ENCODE data around the gene PNISR. TPM values are rescaled to one million over a fixed set of nuclear protein-coding genes. Genes with fewer than 3 reads are reported as not detected.

The PNISR gene, protein sequence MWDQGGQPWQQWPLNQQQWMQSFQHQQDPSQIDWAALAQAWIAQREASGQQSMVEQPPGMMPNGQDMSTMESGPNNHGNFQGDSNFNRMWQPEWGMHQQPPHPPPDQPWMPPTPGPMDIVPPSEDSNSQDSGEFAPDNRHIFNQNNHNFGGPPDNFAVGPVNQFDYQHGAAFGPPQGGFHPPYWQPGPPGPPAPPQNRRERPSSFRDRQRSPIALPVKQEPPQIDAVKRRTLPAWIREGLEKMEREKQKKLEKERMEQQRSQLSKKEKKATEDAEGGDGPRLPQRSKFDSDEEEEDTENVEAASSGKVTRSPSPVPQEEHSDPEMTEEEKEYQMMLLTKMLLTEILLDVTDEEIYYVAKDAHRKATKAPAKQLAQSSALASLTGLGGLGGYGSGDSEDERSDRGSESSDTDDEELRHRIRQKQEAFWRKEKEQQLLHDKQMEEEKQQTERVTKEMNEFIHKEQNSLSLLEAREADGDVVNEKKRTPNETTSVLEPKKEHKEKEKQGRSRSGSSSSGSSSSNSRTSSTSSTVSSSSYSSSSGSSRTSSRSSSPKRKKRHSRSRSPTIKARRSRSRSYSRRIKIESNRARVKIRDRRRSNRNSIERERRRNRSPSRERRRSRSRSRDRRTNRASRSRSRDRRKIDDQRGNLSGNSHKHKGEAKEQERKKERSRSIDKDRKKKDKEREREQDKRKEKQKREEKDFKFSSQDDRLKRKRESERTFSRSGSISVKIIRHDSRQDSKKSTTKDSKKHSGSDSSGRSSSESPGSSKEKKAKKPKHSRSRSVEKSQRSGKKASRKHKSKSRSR
- total RNA-seq: 80.8 and 85.7 TPM in 2 replicates
- 88.7 and 117 TPM in 2 replicates for polyA plus RNA-seq

DNA sequence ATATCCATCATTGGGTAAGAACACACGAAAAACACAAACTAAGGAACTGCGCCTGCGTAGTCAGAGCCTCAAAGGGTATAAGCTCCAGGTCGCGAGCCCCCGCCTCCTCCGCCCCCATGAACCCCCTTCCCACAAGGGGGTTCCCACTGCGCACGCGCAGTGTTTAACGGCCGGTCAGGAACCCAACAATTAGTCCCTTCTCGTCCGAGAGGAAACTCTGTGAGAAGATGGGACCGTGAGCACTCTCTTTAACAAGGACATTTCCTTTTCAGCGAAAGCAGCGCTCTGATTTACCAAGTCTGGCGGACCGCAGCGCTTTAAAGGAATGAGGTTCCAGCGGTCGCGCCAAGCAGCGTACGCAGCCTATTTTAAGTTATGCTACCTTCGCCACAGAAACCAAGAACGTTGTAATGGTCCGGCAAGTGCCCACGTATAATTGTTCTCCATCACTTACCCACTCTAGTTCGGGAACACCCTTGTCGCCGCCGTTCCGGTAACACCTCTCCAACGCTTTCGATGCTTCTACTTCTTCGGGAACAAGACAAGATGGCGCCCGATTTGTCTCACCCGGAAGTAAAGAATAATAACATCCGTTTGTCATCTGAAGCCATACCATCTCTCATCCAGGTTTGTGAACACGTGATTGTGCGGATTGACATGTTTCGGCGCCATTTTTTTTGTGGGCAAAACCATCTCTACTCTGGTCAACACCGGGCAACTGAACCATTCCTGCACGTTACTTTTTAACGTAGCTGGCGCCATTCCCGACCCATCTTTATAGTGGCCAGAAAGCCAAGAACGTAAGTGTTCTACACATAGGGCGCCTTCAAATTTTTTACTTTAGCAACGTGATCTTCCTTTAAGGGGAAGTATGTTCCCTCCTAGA is at the start of gene PNISR:
PNISR (minus strand) TSS at position 548 of the 886 bp plus-strand sequence. CDS start 10,649 bp downstream, outside the sequence.
- Histone ChIP-seq H3K27ac (peak within 1 kb of the TSS; percentile 99), H3K27me3 (no peaks in the 10 kb centered on the region), H3K9me2 (replicated peaks; ENCODE audit: insufficient read depth) (no peaks in the 10 kb centered on the region), H4K20me1 (ENCODE audit: insufficient read depth, poor library complexity, severe bottlenecking) (peaks cover 45% of the 10 kb centered on the region), H3K9me3 (ENCODE audit: low read depth) (no peaks in the 10 kb centered on the region), H3K36me3 (replicated peaks; ENCODE audit: insufficient read depth, low read depth) (no peaks in the 10 kb centered on the region), H3K4me3 (peak within 1 kb of the TSS; percentile 86), H2AFZ (peak within 1 kb of the TSS; percentile 90), H3K4me2 (peak within 1 kb of the TSS; percentile 88), H3K79me2 (peaks cover 68% of the 10 kb centered on the region), H3K4me1 (ENCODE audit: insufficient read depth) (peaks cover 21% of the 10 kb centered on the region)
- 1% methylated on average over 53 of the region's 53 CpGs for WGBS (ENCODE audit: low lambda C conversion rate, missing lambda C conversion rate)
- DNase-seq (ENCODE audit: low spot score): peak; percentile 97
- TF ChIP-seq CTCF (IDR thresholded peaks at IDR 0.05; ENCODE audit: poor library complexity): no peak
- no peak for TF ChIP-seq EZH2 (IDR thresholded peaks at IDR 0.05; ENCODE audit: borderline replicate concordance)
- no peak for TF ChIP-seq EZH2phosphoT487 (IDR thresholded peaks at IDR 0.05; ENCODE audit: low read depth, severe bottlenecking, unreplicated experiment)

- no peaks in the 10 kb centered on the region for H4K20me1 ChIP-seq (ENCODE audit: insufficient read depth, poor library complexity, severe bottlenecking)
- no peaks in the 10 kb centered on the region for H3K9me2 ChIP-seq (replicated peaks; ENCODE audit: insufficient read depth)
- no peak overlapping the region for H3K4me2 ChIP-seq
- no peak for DNase-seq (ENCODE audit: low spot score)
- no peak for TF ChIP-seq EZH2phosphoT487 (IDR thresholded peaks at IDR 0.05; ENCODE audit: low read depth, severe bottlenecking, unreplicated experiment)
- no peak for TF ChIP-seq CTCF (IDR thresholded peaks at IDR 0.05; ENCODE audit: poor library complexity)
- TF ChIP-seq EZH2 (IDR thresholded peaks at IDR 0.05; ENCODE audit: borderline replicate concordance): no peak
- H2AFZ ChIP-seq: no peak overlapping the region
- H3K36me3 ChIP-seq (replicated peaks; ENCODE audit: insufficient read depth, low read depth): no peaks in the 10 kb centered on the region
- H3K4me3 ChIP-seq: no peak overlapping the region
- H3K27ac ChIP-seq: no peak overlapping the region
- H3K27me3 ChIP-seq: no peaks in the 10 kb centered on the region
- no peaks in the 10 kb centered on the region for H3K4me1 ChIP-seq (ENCODE audit: insufficient read depth)
- H3K9me3 ChIP-seq (ENCODE audit: low read depth): no peaks in the 10 kb centered on the region
- no peaks in the 10 kb centered on the region for H3K79me2 ChIP-seq
These were observed 48.6 kb upstream of the PNISR start for GRCh38 chr6:99473730-99474129.

GRCh38 chr6:99471638-99472037 is 46.5 kb upstream of the PNISR start:
- Histone ChIP-seq H3K36me3 (replicated peaks; ENCODE audit: insufficient read depth, low read depth) (no peaks in the 10 kb centered on the region), H3K27ac (no peak overlapping the region), H3K4me3 (no peak overlapping the region), H3K4me1 (ENCODE audit: insufficient read depth) (no peaks in the 10 kb centered on the region), H3K79me2 (no peaks in the 10 kb centered on the region), H4K20me1 (ENCODE audit: insufficient read depth, poor library complexity, severe bottlenecking) (no peaks in the 10 kb centered on the region), H2AFZ (no peak overlapping the region), H3K27me3 (no peaks in the 10 kb centered on the region), H3K9me3 (ENCODE audit: low read depth) (no peaks in the 10 kb centered on the region), H3K9me2 (replicated peaks; ENCODE audit: insufficient read depth) (no peaks in the 10 kb centered on the region), H3K4me2 (no peak overlapping the region)
- no peak for DNase-seq (ENCODE audit: low spot score)
- WGBS (ENCODE audit: low lambda C conversion rate, missing lambda C conversion rate): 78% methylated on average over 2 of the region's 2 CpGs
- TF ChIP-seq EZH2phosphoT487 (IDR thresholded peaks at IDR 0.05; ENCODE audit: low read depth, severe bottlenecking, unreplicated experiment) (no peak), CTCF (IDR thresholded peaks at IDR 0.05; ENCODE audit: poor library complexity) (no peak), EZH2 (IDR thresholded peaks at IDR 0.05; ENCODE audit: borderline replicate concordance) (no peak)

Data from hepatocyte (in vitro differentiated cells).